Endothelial cell of umbilical vein (primary cell): Measurements from ENCODE around the gene DYNLT3. TPM values are rescaled to one million over a fixed set of nuclear protein-coding genes. Genes with fewer than 3 reads are reported as not detected.

Source experiments
- BruUV-seq: library from RNA; stranded (reverse); fragments of 400-500 nt; replicated peaks from 2 replicates; lab custom pipeline; 2021; lab: Mats Ljungman, UMichigan
- CTCF ChIA-PET: fragments of 300-600, 350-600 bp; sonication (Branson Sonifier 250); formaldehyde crosslinking; loops from one replicate; lab custom pipeline; 2021; ENCODE audit warnings: antibody characterized with exemption, inconsistent platforms; lab: Charles Lee
- POLR2A ChIA-PET: fragments of 300-600, 350-600 bp; sonication (Branson Sonifier 250); formaldehyde crosslinking; loops from one replicate; lab custom pipeline; 2021; ENCODE audit warnings: antibody characterized with exemption, inconsistent platforms; lab: Charles Lee
- DNase-seq: peaks from one replicate; pipeline ENCODE4 v3.0.0-alpha.2; 2011; ENCODE audit warnings: low read depth, low spot score
- FAIRE-seq: peaks from 2 replicates; lab custom pipeline; 2011; peaks lifted over from hg19 to GRCh38; lab: Jason Lieb, UNC
- H2AFZ ChIP-seq: 2 replicates; pipeline ENCODE4 v1.6.0; 2012; ENCODE audit warnings: low read depth, low read length, control low read depth, inconsistent platforms
- H3K27ac ChIP-seq: 2 replicates; pipeline ENCODE4 v1.5.1; 2011; ENCODE audit warnings: low read depth, mild to moderate bottlenecking, control low read depth, low read length, moderate library complexity; ENCODE audit not compliant: insufficient read depth
- H3K27me3 ChIP-seq, 2 experiments: 2 replicates each; pipeline versions ENCODE4 v1.6.0 to v1.6.1; 2011; ENCODE audit warnings: low read length in 2 of 2, mixed read lengths in 1 of 2; ENCODE audit not compliant: control insufficient read depth in 2 of 2, insufficient read depth in 2 of 2
- H3K36me3 ChIP-seq, 2 experiments: 2 replicates in 1 of 2; 3 replicates in 1 of 2; pipeline ENCODE4 v1.5.1; 2011; ENCODE audit warnings: low read length in 2 of 2, mild to moderate bottlenecking in 1 of 2, moderate library complexity in 1 of 2; ENCODE audit not compliant: control insufficient read depth in 2 of 2, insufficient read depth in 2 of 2; ENCODE audit errors: extremely low read depth in 1 of 2
- H3K4me1 ChIP-seq: 3 replicates; pipeline ENCODE4 v1.5.1; 2011; ENCODE audit warnings: mild to moderate bottlenecking, low read length; ENCODE audit not compliant: control insufficient read depth, insufficient read depth; ENCODE audit errors: extremely low read depth
- H3K4me2 ChIP-seq: 2 replicates; pipeline ENCODE4 v1.6.1; 2011; ENCODE audit warnings: low read length, control low read depth, mixed read lengths; ENCODE audit not compliant: insufficient read depth
- H3K4me3 ChIP-seq, 3 experiments: fragments of 200-600 bp in 1 of 3; sonication (generic), shearing (Covaris generic) in 1 of 3; replicated peaks in 1 of 3; 2 replicates each; pipeline ENCODE4 v1.5.1; 2011 to 2016; ENCODE audit warnings: control low read depth in 3 of 3, low read length in 3 of 3, mild to moderate bottlenecking in 2 of 3, inconsistent platforms in 1 of 3, low read depth in 1 of 3, moderate library complexity in 1 of 3; ENCODE audit not compliant: insufficient read depth in 1 of 3
- H3K79me2 ChIP-seq: 2 replicates; pipeline ENCODE4 v1.6.0; 2012; ENCODE audit warnings: low read length, inconsistent platforms; ENCODE audit not compliant: control insufficient read depth, insufficient read depth
- H3K9ac ChIP-seq: replicated peaks from 2 replicates; pipeline ENCODE3; 2011; ENCODE audit warnings: low read length, control low read depth; ENCODE audit not compliant: insufficient read depth; ENCODE audit errors: extremely low read depth
- H3K9me1 ChIP-seq: replicated peaks from 3 replicates; pipeline ENCODE4 v1.6.0; 2011; ENCODE audit warnings: mild to moderate bottlenecking, low read length; ENCODE audit not compliant: control insufficient read depth, insufficient read depth; ENCODE audit errors: extremely low read depth
- H3K9me3 ChIP-seq: replicated peaks from 2 replicates; pipeline ENCODE4 v1.5.1; 2012; ENCODE audit warnings: low read length, inconsistent platforms; ENCODE audit not compliant: control insufficient read depth, insufficient read depth
- H4K20me1 ChIP-seq: replicated peaks from 2 replicates; pipeline ENCODE3; 2011; ENCODE audit warnings: mild to moderate bottlenecking, low read length; ENCODE audit not compliant: control insufficient read depth, insufficient read depth; ENCODE audit errors: extremely low read depth
- CTCF ChIP-seq, 2 donors: IDR thresholded peaks; 1 replicate in 1 of 2; 2 replicates in 1 of 2; pipeline ENCODE4 v1.5.1; 2011; ENCODE audit warnings: low read length in 2 of 2, mild to moderate bottlenecking in 2 of 2, moderate library complexity in 2 of 2, control low read depth in 1 of 2, inconsistent platforms in 1 of 2, low read depth in 1 of 2; ENCODE audit not compliant: insufficient read depth in 1 of 2; ENCODE audit errors: extremely low read depth in 1 of 2
- EZH2 ChIP-seq: IDR thresholded peaks from 2 replicates; pipeline ENCODE4 v1.6.1; 2012; ENCODE audit warnings: borderline replicate concordance, low read depth, mild to moderate bottlenecking, moderate library complexity, low read length, inconsistent platforms; ENCODE audit not compliant: severe bottlenecking
- FOS ChIP-seq: IDR thresholded peaks from 2 replicates; pipeline ENCODE4 v1.6.1; 2011; ENCODE audit warnings: mild to moderate bottlenecking, low read length, moderate library complexity, borderline replicate concordance; ENCODE audit not compliant: insufficient read depth
- GATA2 ChIP-seq: IDR thresholded peaks from 2 replicates; pipeline ENCODE4 v1.7.0; 2011; ENCODE audit warnings: low read depth, mild to moderate bottlenecking, moderate library complexity, mixed read lengths, low read length; ENCODE audit not compliant: insufficient read length, insufficient read depth
- JUN ChIP-seq: IDR thresholded peaks from 2 replicates; pipeline ENCODE4 v1.6.1; 2011; ENCODE audit warnings: borderline replicate concordance, low read depth; ENCODE audit not compliant: insufficient read length, insufficient read depth
- MAX ChIP-seq: IDR thresholded peaks from 2 replicates; pipeline ENCODE4 v1.6.1; 2011; ENCODE audit not compliant: insufficient read depth, insufficient read length
- MYC ChIP-seq: IDR thresholded peaks from one replicate; pipeline ENCODE4 v1.6.1; 2011; ENCODE audit warnings: mild to moderate bottlenecking, low read depth, low read length
- POLR2A ChIP-seq: IDR thresholded peaks from 2 replicates; pipeline ENCODE4 v1.6.1; 2012; ENCODE audit warnings: low read depth, mild to moderate bottlenecking, control low read depth, low read length
- POLR2AphosphoS5 ChIP-seq: IDR thresholded peaks from 2 replicates; pipeline ENCODE4 v1.6.1; 2012; ENCODE audit warnings: low read depth, mild to moderate bottlenecking, control low read depth, low read length, moderate library complexity; ENCODE audit not compliant: insufficient read depth
- dilution Hi-C: fragments of 300-500 bp; cut with MboI; formaldehyde crosslinking; loops from one replicate; pipeline ENCODE4 v1.15.0; 2019; ENCODE audit warnings: low sequenced_read_pairs; ENCODE audit not compliant: extremely low pct_ligation_motif_present
- intact Hi-C: fragments of 100-400 bp; cut with micrococcal nuclease; formaldehyde crosslinking; loops from one replicate; pipeline ENCODE4 v1.10.0; 2022
- polyA plus RNA-seq, 4 experiments: library from polyadenylated mRNA; depleted of rRNA in 3 of 4; stranded (reverse) in 3 of 4; unstranded in 1 of 4; fragments of >200 nt; gene quantifications; 2 replicates each; pipeline versions ENCODE4 v1.2.1 to v1.2.3, GENCODE V29; 2011 to 2012; ENCODE audit warnings: missing spikeins in 1 of 4
- total RNA-seq: library from RNA; stranded (reverse); gene quantifications from 2 replicates; pipeline ENCODE4 v1.2.3, GENCODE V29; 2021

The DYNLT3 gene
- total and polyA plus RNA-seq, 2 donors (not counting 3 experiments of a cell fraction or from before 2014, with no cell fraction given) = 9.3 to 22.8 TPM

GRCh38 chrX:37830371-37830770, 17.0 kb downstream of the DYNLT3 start:
- CTCF ChIA-PET = no interaction called here
- FAIRE-seq = no peak
- Histone ChIP-seq H3K27ac (no peak overlapping the region), H3K9me3 (no peaks in the 10 kb centered on the region), H3K36me3 (no peaks in the 10 kb centered on the region), H4K20me1 (no peaks in the 10 kb centered on the region), H3K9ac (no peak overlapping the region), H3K79me2 (no peaks in the 10 kb centered on the region), H3K4me2 (no peak overlapping the region), H3K9me1 (no peaks in the 10 kb centered on the region), H2AFZ (no peak overlapping the region), H3K4me3 (no peak overlapping the region), H3K4me1 (no peaks in the 10 kb centered on the region), H3K27me3 (no peaks in the 10 kb centered on the region)
- TF ChIP-seq GATA2 = no peak
- TF ChIP-seq MAX = no peak
- no peak for TF ChIP-seq EZH2
- POLR2A ChIA-PET = no interaction called here
- no peak for DNase-seq
- dilution Hi-C loops (no loop called here), intact Hi-C loops (no loop called here)
- BruUV-seq = no TSS peak

- Histone ChIP-seq H3K79me2 (no peaks in the 10 kb centered on the region), H3K4me1 (no peaks in the 10 kb centered on the region), H3K4me3 (no peak overlapping the region), H3K27ac (no peak overlapping the region), H3K9ac (no peak overlapping the region), H3K4me2 (no peak overlapping the region), H3K36me3 (no peaks in the 10 kb centered on the region), H2AFZ (no peak overlapping the region), H3K9me1 (no peaks in the 10 kb centered on the region), H3K27me3 (no peaks in the 10 kb centered on the region), H4K20me1 (no peaks in the 10 kb centered on the region), H3K9me3 (no peaks in the 10 kb centered on the region)
- ChIA-PET POLR2A (no interaction called here), CTCF (no interaction called here)
- BruUV-seq = no TSS peak
- no peak for DNase-seq
- dilution Hi-C loops = no loop called here
- TF ChIP-seq MYC (no peak), GATA2 (no peak), MAX (no peak), FOS (no peak), JUN (no peak), POLR2AphosphoS5 (no peak), POLR2A (no peak), CTCF (IDR thresholded peaks at IDR 0.05; ENCODE audit: extremely low read depth in 1 of 2, insufficient read depth in 1 of 2, low read depth in 1 of 2, low read length in 2 of 2) (no peak), EZH2 (no peak)
- no peak for FAIRE-seq
- intact Hi-C loops = loop anchor here (5.0 kb wide), 1 partner anchor 257 kb away; the partner anchor contains the start of gene LANCL3
These were observed 17.6 kb downstream of the DYNLT3 start for GRCh38 chrX:37829721-37830120.
